GM18526 (cell line): ENCODE data around the gene YBEY.

Experiments used
- POLR2A ChIP-seq: IDR thresholded peaks from 3 replicates; pipeline ENCODE4 v1.6.1; 2011; ENCODE audit not compliant: insufficient read length; ENCODE audit errors: extremely low read depth

YBEY gene

DNA sequence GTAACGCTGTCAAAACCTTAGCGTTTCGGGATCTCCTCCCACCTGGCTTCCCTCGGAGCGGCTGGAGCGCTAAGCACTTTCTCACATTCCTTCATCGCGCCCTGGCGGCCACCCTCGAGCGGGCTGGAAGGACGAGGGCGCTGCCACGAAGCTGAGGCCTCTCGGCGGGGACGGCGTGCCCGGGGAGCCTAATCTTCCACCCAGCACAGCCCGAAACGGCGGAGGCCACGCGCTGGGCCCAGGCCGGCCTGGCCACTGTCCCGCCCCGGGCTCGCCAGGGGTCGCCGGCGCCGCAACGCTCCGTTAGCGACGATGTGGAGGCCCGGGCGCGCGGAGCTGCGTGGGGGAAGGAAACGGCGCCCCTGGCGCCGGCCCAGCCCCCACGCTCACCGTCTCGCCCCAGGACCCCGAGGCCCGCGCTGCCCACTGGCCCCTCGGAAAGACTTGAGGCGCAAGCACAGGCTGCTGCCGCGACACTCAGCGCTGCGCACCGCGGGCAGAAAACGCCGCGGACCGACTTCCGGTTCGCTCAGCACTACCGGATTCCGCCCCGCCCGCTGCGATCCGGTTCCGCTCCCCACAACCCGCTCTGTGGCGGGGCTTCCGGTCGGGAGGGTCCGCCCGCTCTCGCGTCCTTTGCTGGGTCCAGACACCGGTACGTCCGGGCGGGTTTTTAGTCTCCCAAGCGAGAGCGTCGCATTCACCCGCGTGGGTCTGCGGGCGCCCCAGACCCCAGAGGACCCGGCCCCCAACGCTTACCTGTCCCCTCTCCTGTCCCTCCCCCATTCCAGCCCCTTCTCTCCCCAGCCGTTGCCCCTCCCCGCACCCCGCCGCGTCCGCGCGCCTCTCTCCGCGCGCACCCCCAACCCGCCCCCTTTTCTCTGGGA lies at the start of gene YBEY:
Gene YBEY, plus strand, starts transcription at position 582 of the 887 bp plus-strand sequence. CDS start 572 bp downstream, outside the sequence.
- TF ChIP-seq POLR2A: peak; percentile 81

- no peak for TF ChIP-seq POLR2A
Observed at GRCh38 chr21:46237474-46237873, 48.7 kb upstream of the YBEY start.

- TF ChIP-seq POLR2A: no peak
Observed at GRCh38 chr21:46239817-46240325, 46.3 kb upstream of the YBEY start.

- TF ChIP-seq POLR2A: no peak
Observed at GRCh38 chr21:46243325-46243724, 42.8 kb upstream of the YBEY start.

- TF ChIP-seq POLR2A: no peak
Observed at GRCh38 chr21:46243960-46244361, 42.2 kb upstream of the YBEY start.

GRCh38 chr21:46244602-46245001 lies 41.5 kb upstream of the YBEY start:
- no peak for TF ChIP-seq POLR2A

DNA sequence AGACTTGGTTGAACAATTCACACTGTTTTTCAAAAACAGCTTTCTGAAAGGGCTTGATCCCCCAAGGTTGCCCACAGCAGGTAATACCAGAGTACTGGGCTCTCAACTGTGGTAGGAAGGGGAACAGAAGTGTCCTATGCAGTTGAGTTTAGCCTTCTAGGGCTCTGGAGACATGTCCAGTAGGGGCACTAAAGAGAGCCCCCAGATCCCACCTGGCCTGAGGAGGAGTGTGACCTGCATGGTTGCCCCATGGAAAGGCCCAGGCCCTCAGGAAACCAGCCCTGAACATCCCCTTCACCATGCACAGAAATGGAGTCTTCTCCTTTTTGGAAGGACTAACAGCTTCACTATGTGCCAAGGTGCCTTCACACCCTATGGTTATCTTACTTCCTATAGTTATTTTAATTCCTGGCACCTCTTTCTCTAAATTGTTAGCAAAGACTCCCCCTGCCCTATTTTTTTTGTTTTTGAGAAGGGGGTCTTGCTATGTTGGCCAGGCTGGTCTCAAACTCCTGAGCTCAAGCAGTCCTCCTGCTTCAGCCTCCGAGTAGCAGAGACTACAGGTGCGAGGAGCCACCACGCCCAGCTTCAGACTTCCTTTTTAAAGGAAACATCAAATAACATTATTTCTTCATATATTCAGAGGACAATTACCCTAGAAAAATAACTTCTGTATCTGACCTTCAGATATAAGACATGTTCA lies 40.8 kb upstream of the YBEY start:
- no peak for TF ChIP-seq POLR2A

- no peak for TF ChIP-seq POLR2A
Observed at GRCh38 chr21:46246345-46246744, 39.8 kb upstream of the YBEY start.

- TF ChIP-seq POLR2A: no peak
Observed at GRCh38 chr21:46247699-46248421, 38.3 kb upstream of the YBEY start.

DNA sequence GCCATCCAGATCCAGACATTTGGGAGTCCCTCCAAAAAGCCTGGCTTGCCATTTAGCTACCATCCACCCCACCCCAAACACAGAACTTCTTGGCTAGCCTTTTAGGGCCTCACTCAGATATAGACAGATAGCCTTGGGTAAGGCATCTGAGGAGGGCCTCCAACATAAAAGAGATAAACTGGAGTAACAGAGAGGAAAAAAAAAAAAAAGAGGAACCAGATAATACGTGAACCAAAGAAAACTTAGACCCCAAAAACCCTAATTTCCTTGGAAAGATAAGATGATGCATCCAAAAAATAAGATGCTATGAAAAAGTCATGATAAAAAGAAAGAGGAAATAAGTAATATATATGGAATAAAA lies 37.7 kb upstream of the YBEY start:
- no peak for TF ChIP-seq POLR2A

DNA sequence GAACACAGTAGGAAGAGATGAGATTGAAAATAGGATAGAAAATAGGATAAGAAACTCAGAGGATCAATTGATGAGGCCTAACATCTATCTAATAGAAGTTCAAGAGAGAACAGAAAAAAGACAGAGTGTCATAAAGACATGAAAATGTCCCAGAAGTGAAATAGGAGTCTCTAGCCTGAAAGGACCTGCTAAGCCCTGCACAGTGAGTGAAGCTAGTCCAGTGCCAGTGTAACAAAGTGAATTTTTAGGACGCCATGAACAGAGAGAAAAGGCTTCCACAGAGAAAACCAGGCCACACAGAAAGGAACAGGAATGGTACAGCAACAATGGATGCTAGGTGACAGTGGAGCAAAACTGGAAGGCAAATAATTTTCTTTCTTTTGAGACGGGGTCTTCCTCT lies 37.3 kb upstream of the YBEY start:
- no peak for TF ChIP-seq POLR2A

GRCh38 chr21:46250146-46250725 lies 35.9 kb upstream of the YBEY start:
- no peak for TF ChIP-seq POLR2A

- TF ChIP-seq POLR2A: no peak
Observed at GRCh38 chr21:46252840-46253239, 33.3 kb upstream of the YBEY start.

DNA sequence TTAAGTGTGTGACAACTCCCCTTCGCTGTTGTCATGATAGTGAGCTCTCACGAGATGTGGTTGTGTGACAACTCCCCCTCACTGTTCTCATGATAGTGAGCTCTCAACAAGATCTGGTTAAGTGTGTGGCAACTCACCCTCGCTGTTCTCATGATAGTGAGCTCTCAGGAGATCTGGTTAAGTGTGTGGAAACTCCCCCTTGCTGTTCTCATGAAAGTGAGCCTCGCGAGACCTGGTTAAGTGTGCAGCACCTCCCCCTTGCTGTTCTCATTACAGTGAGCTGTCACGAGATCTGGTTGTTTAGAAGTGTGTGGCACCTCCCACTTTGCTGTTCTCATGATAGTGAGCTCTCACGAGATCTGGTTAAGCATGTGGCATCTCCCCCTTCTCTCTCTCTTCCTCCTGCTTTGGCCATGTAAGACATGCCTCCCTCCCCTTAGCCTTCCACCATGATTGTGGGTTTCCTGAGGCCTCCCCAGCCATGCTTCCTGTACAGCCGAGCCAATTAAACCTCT lies 32.5 kb upstream of the YBEY start:
- no peak for TF ChIP-seq POLR2A
